A673 (cell line): Measurements from ENCODE around the gene GP5. TPM values are rescaled to one million over a fixed set of nuclear protein-coding genes. Genes with fewer than 3 reads are reported as not detected.

Experiments
- BruUV-seq: library from RNA; stranded (reverse); fragments of 400-500 nt; replicated peaks from 2 replicates; lab custom pipeline; 2021; lab: Mats Ljungman, UMichigan
- CTCF ChIA-PET: fragments of 300-600 bp; sonication (Branson Sonifier 250); formaldehyde crosslinking; loops from one replicate; lab custom pipeline; 2022; ENCODE audit warnings: antibody characterized with exemption; lab: Charles Lee
- POLR2A ChIA-PET: fragments of 300-600 bp; sonication (Branson Sonifier 250); formaldehyde crosslinking; loops from one replicate; lab custom pipeline; 2022; ENCODE audit warnings: antibody characterized with exemption; ENCODE audit not compliant: low non-redundant PET; lab: Charles Lee
- DNase-seq: peaks from one replicate; pipeline ENCODE4 v3.0.0-alpha.2; 2015; ENCODE audit warnings: low spot score
- H3K27ac ChIP-seq: fragments of 200-600 bp; sonication (generic); 2 replicates; pipeline ENCODE4 v1.5.1; 2016; ENCODE audit warnings: mixed run types, low read depth, mild to moderate bottlenecking, mixed read lengths, antibody characterized with exemption, low read length; ENCODE audit not compliant: poor library complexity, severe bottlenecking
- H3K27me3 ChIP-seq: fragments of 200-600 bp; sonication (generic); replicated peaks from 2 replicates; pipeline ENCODE4 v1.6.1; 2017; ENCODE audit warnings: mixed run types, low read depth, mild to moderate bottlenecking, mixed read lengths, antibody characterized with exemption, low read length; ENCODE audit not compliant: insufficient read depth, poor library complexity
- H3K36me3 ChIP-seq: fragments of 200-600 bp; sonication (generic); 2 replicates; pipeline ENCODE4 v1.6.1; 2016; ENCODE audit warnings: mixed run types, mild to moderate bottlenecking, mixed read lengths, antibody characterized with exemption, low read length; ENCODE audit not compliant: insufficient read depth, poor library complexity, severe bottlenecking
- H3K4me1 ChIP-seq: fragments of 200-600 bp; sonication (generic); 2 replicates; pipeline ENCODE4 v1.6.1; 2017; ENCODE audit warnings: mixed run types, mild to moderate bottlenecking, mixed read lengths, antibody characterized with exemption, low read length; ENCODE audit not compliant: insufficient read depth, poor library complexity, severe bottlenecking
- H3K4me3 ChIP-seq: fragments of 200-600 bp; sonication (generic); 2 replicates; pipeline ENCODE4 v1.5.1; 2016; ENCODE audit warnings: low read depth, mixed run types, mild to moderate bottlenecking, mixed read lengths, low read length; ENCODE audit not compliant: poor library complexity, severe bottlenecking
- H3K9me3 ChIP-seq: fragments of 200-600 bp; sonication (generic); 2 replicates; pipeline ENCODE4 v1.6.1; 2016; ENCODE audit warnings: mixed run types, low read depth, mild to moderate bottlenecking, mixed read lengths, antibody characterized with exemption, low read length; ENCODE audit not compliant: poor library complexity, severe bottlenecking
- CTCF ChIP-seq: fragments of 300-800, 200-600 bp; sonication (generic); conservative IDR thresholded peaks from 2 replicates; pipeline ENCODE4 v1.5.1; 2017; ENCODE audit warnings: low read depth, mild to moderate bottlenecking, antibody characterized with exemption, low read length, moderate library complexity, mixed read lengths
- EZH2 ChIP-seq: fragments of 200-600 bp; sonication (generic); IDR thresholded peaks from 2 replicates; pipeline ENCODE4 v1.6.1; 2017; ENCODE audit warnings: borderline replicate concordance, low read depth, mild to moderate bottlenecking, mixed read lengths, antibody characterized with exemption, low read length; ENCODE audit not compliant: poor library complexity, severe bottlenecking
- intact Hi-C: fragments of 100-400 bp; cut with micrococcal nuclease; formaldehyde crosslinking; loops from one replicate; pipeline ENCODE4 v1.10.0; 2022; ENCODE audit not compliant: unreplicated experiment
- total RNA-seq: library from RNA; stranded (reverse); gene quantifications from 2 replicates; pipeline ENCODE4 v1.2.3, GENCODE V29; 2021

GP5 gene
- total RNA-seq, 1 experiment from 2014 or later: 0.11 TPM

- Histone ChIP-seq H3K9me3 (no peaks in the 10 kb centered on the region), H3K36me3 (peaks cover 14% of the 10 kb centered on the region), H3K4me1 (peaks cover 12% of the 10 kb centered on the region), H3K27ac (no peak overlapping the region), H3K4me3 (no peak overlapping the region), H3K27me3 (no peaks in the 10 kb centered on the region)
- DNase-seq: no peak
- BruUV-seq: no TSS peak
- TF ChIP-seq EZH2 (no peak), CTCF (no peak)
- CTCF ChIA-PET: no interaction called here
- POLR2A ChIA-PET: no interaction called here
- intact Hi-C loops: no loop called here
Measured at GRCh38 chr3:194399874-194400411, 877 bp upstream of the GP5 start.

GRCh38 chr3:194397757-194398312 lies 1.2 kb downstream of the GP5 start:
- intact Hi-C loops: no loop called here
- DNase-seq: no peak
- Histone ChIP-seq H3K4me1 (peaks cover 18% of the 10 kb centered on the region), H3K9me3 (no peaks in the 10 kb centered on the region), H3K36me3 (peaks cover 2% of the 10 kb centered on the region), H3K27me3 (no peaks in the 10 kb centered on the region), H3K27ac (no peak overlapping the region), H3K4me3 (no peak overlapping the region)
- BruUV-seq: no TSS peak
- no peak for TF ChIP-seq EZH2
- TF ChIP-seq CTCF: no peak
- ChIA-PET POLR2A (no interaction called here), CTCF (no interaction called here)

GRCh38 chr3:194396859-194397756 lies 2.0 kb downstream of the GP5 start:
- no peaks in the 10 kb centered on the region for H3K27me3 ChIP-seq
- no peak for DNase-seq
- ChIA-PET POLR2A (no interaction called here), CTCF (no interaction called here)
- H3K4me1 ChIP-seq: peaks cover 18% of the 10 kb centered on the region
- intact Hi-C loops: no loop called here
- TF ChIP-seq CTCF (no peak), EZH2 (no peak)
- H3K36me3 ChIP-seq: no peaks in the 10 kb centered on the region
- BruUV-seq: no TSS peak
- H3K27ac ChIP-seq: no peak overlapping the region
- H3K4me3 ChIP-seq: no peak overlapping the region
- H3K9me3 ChIP-seq: no peaks in the 10 kb centered on the region
